Sigmoid colon (tissue), 7 donors: ENCODE data around the gene CPT2. TPM values are rescaled to one million over a fixed set of nuclear protein-coding genes. Genes with fewer than 3 reads are reported as not detected.

ENCODE experiments used
- DNase-seq: peaks from one replicate; pipeline ENCODE4 v3.0.0-alpha.2; 2019
- H3K27ac ChIP-seq, 4 donors: fragments of 200-600 bp; sonication (generic); one replicate each; pipeline ENCODE4 v1.5.1; 2016 to 2019; ENCODE audit warnings: mild to moderate bottlenecking in 1 of 4
- H3K27me3 ChIP-seq, 3 donors: fragments of 200-600 bp; sonication (generic); one replicate each; pipeline ENCODE4 v1.5.1; 2019; ENCODE audit warnings: mild to moderate bottlenecking in 1 of 3
- H3K36me3 ChIP-seq, 4 donors: fragments of 200-600 bp; sonication (generic); one replicate each; pipeline ENCODE4 v1.5.1; 2016 to 2019
- H3K4me1 ChIP-seq, 4 donors: fragments of 200-600 bp; sonication (generic); one replicate each; pipeline ENCODE4 v1.5.1; 2017 to 2019
- H3K4me3 ChIP-seq, 4 donors: fragments of 200-600 bp; sonication (generic); one replicate each; pipeline ENCODE4 v1.5.1; 2017 to 2019; ENCODE audit warnings: mild to moderate bottlenecking in 2 of 4, moderate library complexity in 1 of 4
- H3K9me3 ChIP-seq, 4 donors: fragments of 200-600 bp in 3 of 4; sonication (generic) in 3 of 4; one replicate each; pipeline versions ENCODE4 v1.5.1 to v1.6.1; 2013 to 2019
- CTCF ChIP-seq, 4 experiments: fragments of 450-650 bp in 3 of 4; fragments of 200-600 bp in 1 of 4; IDR thresholded peaks; one replicate each; pipeline ENCODE4 v1.5.1; 2016 to 2019; ENCODE audit warnings: antibody characterized with exemption in 4 of 4, mild to moderate bottlenecking in 3 of 4, moderate library complexity in 2 of 4
- EP300 ChIP-seq, 4 donors: sonication (generic); formaldehyde crosslinking; IDR thresholded peaks; one replicate each; pipeline ENCODE4 v1.6.1; 2017; ENCODE audit warnings: antibody characterized with exemption in 4 of 4
- POLR2A ChIP-seq, 2 donors: fragments of 450-650 bp; IDR thresholded peaks; one replicate each; pipeline ENCODE4 v1.6.1; 2016; ENCODE audit warnings: antibody characterized with exemption in 2 of 2, mild to moderate bottlenecking in 2 of 2, moderate library complexity in 2 of 2
- POLR2AphosphoS5 ChIP-seq, 4 donors: sonication (generic); formaldehyde crosslinking; IDR thresholded peaks; one replicate each; pipeline ENCODE4 v1.6.1; 2017; ENCODE audit warnings: antibody characterized with exemption in 4 of 4
- WGBS, 2 donors: extraction: QIAGEN DNeasy Blood & Tissue Kit; methylation state at CpG; one replicate each; pipeline ENCODE4 v1.1.7; 2013; 5-methylcytosine and 5-hydroxymethylcytosine counted together
- intact Hi-C: fragments of 100-400 bp; cut with DNase I; formaldehyde crosslinking; loops from one replicate; pipeline ENCODE4 v1.15.1; 2023
- polyA plus RNA-seq, 3 donors: library from polyadenylated mRNA; stranded (reverse); fragments of 200-250 nt; gene quantifications; one replicate each; pipeline ENCODE4 v1.2.3, GENCODE V29; 2013
- total RNA-seq, 4 donors: library from RNA; depleted of rRNA; stranded (reverse); fragments of >200 nt; gene quantifications; one replicate each; pipeline ENCODE4 v1.1.0, GENCODE V29; 2016
- donor health status: healthy with polysubstance abuse.
- donor health status: Bipolar disorder and iron deficiency.
- donor health status: healthy.

The CPT2 gene
- total and polyA plus RNA-seq, 7 donors, result 8.0 to 78.8 (median 14.1) TPM

GRCh38 chr1:53237638-53238037 lies 41.0 kb downstream of the CPT2 start:
- 25 to 30% methylated on average over 8 of the region's 8 CpGs for WGBS, 2 donors
- H3K27ac ChIP-seq, result peak overlapping the region in 3 of 4 donors; percentile 76 to 86 (median 82)
- peak overlapping the region; percentile 87 to 97 (median 92) for H3K4me3 ChIP-seq
- intact Hi-C loops, result loop anchor here (5.0 kb wide), 1 partner anchor 90 kb away; the partner anchor contains the start of gene LRP8
- TF ChIP-seq EP300 (IDR thresholded peaks at IDR 0.05) (no peak), POLR2A (IDR thresholded peaks at IDR 0.05) (no peak), POLR2AphosphoS5 (IDR thresholded peaks at IDR 0.05) (no peak), CTCF (IDR thresholded peaks at IDR 0.05) (no peak)
- no peak for DNase-seq
- peaks cover 0 to 25% (median 21%) of the 10 kb centered on the region in 4 donors for H3K4me1 ChIP-seq
- H3K9me3 ChIP-seq, result no peaks in the 10 kb centered on the region
- H3K27me3 ChIP-seq, result no peaks in the 10 kb centered on the region
- H3K36me3 ChIP-seq, result peaks cover 15 to 37% (median 20%) of the 10 kb centered on the region in 4 donors

- peak within 1 kb of the TSS; percentile 87 to 97 (median 92) for H3K4me3 ChIP-seq
- no peaks in the 10 kb centered on the region for H3K9me3 ChIP-seq
- 5 to 7% methylated on average over 64 of the region's 64 CpGs for WGBS, 2 donors
- H3K36me3 ChIP-seq, result peaks cover 7 to 29% (median 12%) of the 10 kb centered on the region in 4 donors
- H3K27ac ChIP-seq, result peak within 1 kb of the TSS; percentile 76 to 86 (median 80)
- no peaks in the 10 kb centered on the region for H3K27me3 ChIP-seq
- intact Hi-C loops, result loop anchor here (5.0 kb wide), 1 partner anchor 89 kb away; the partner anchor contains the start of gene LRP8
- TF ChIP-seq EP300 (IDR thresholded peaks at IDR 0.05), result peak in 1 of 4 donors; percentile 7
- no peak for TF ChIP-seq CTCF (IDR thresholded peaks at IDR 0.05)
- peak; percentile 64 to 74 for TF ChIP-seq POLR2A (IDR thresholded peaks at IDR 0.05)
- peak; percentile 92 to 96 (median 96) for TF ChIP-seq POLR2AphosphoS5 (IDR thresholded peaks at IDR 0.05)
- DNase-seq, result peak; percentile 97
- H3K4me1 ChIP-seq, result peaks cover 0 to 25% (median 21%) of the 10 kb centered on the region in 4 donors
These were observed 41.9 kb downstream of the CPT2 start, which contains the start of gene MAGOH for GRCh38 chr1:53238197-53239155. TSS of gene MAGOH (minus strand) at chr1:53238518. CDS start at chr1:53238448, 70 bp downstream.

- Histone ChIP-seq H3K4me3 (no peak overlapping the region), H3K9me3 (no peaks in the 10 kb centered on the region), H3K27ac (no peak overlapping the region), H3K36me3 (no peaks in the 10 kb centered on the region), H3K4me1 (peaks cover 0 to 16% (median 13%) of the 10 kb centered on the region in 4 donors), H3K27me3 (no peaks in the 10 kb centered on the region)
- WGBS, 2 donors, result 80 to 87% methylated on average over 2 of the region's 2 CpGs
- intact Hi-C loops, result no loop called here
- no peak for DNase-seq
- TF ChIP-seq CTCF (IDR thresholded peaks at IDR 0.05), result no peak
These were observed 45.2 kb downstream of the CPT2 start for GRCh38 chr1:53241828-53242227.

GRCh38 chr1:53242381-53242780 lies 45.8 kb downstream of the CPT2 start:
- H3K4me1 ChIP-seq, result peaks cover 0 to 11% (median 7%) of the 10 kb centered on the region in 4 donors
- no peak for TF ChIP-seq CTCF (IDR thresholded peaks at IDR 0.05)
- TF ChIP-seq EP300 (IDR thresholded peaks at IDR 0.05), result no peak
- TF ChIP-seq POLR2AphosphoS5 (IDR thresholded peaks at IDR 0.05), result no peak
- TF ChIP-seq POLR2A (IDR thresholded peaks at IDR 0.05), result no peak
- no peaks in the 10 kb centered on the region for H3K27me3 ChIP-seq
- WGBS, 2 donors, result 79 to 84% methylated on average over 4 of the region's 4 CpGs
- H3K9me3 ChIP-seq, result no peaks in the 10 kb centered on the region
- no peak overlapping the region for H3K4me3 ChIP-seq
- no peaks in the 10 kb centered on the region for H3K36me3 ChIP-seq
- no peak overlapping the region for H3K27ac ChIP-seq
- intact Hi-C loops, result no loop called here
- DNase-seq, result no peak
